GM19467 (cell line): ENCODE measurements around the gene PARD6G.

Experiments used
- ATAC-seq: cut with Tn5 transposase; IDR thresholded peaks from one replicate; pipeline ENCODE4 v1.9.1; 2021; ENCODE audit warnings: mild to moderate bottlenecking, moderate library complexity; ENCODE audit not compliant: unreplicated experiment

The PARD6G gene

GRCh38 chr18:80213182-80213581 is 34.1 kb downstream of the PARD6G start:
- ATAC-seq, result peak; percentile 75

- peak; percentile 60 for ATAC-seq
These were observed 36.8 kb downstream of the PARD6G start for GRCh38 chr18:80210312-80211083.

GRCh38 chr18:80208620-80209019 is 38.7 kb downstream of the PARD6G start:
- no peak for ATAC-seq

- no peak for ATAC-seq
These were observed 42.0 kb downstream of the PARD6G start for GRCh38 chr18:80205294-80205693.

DNA sequence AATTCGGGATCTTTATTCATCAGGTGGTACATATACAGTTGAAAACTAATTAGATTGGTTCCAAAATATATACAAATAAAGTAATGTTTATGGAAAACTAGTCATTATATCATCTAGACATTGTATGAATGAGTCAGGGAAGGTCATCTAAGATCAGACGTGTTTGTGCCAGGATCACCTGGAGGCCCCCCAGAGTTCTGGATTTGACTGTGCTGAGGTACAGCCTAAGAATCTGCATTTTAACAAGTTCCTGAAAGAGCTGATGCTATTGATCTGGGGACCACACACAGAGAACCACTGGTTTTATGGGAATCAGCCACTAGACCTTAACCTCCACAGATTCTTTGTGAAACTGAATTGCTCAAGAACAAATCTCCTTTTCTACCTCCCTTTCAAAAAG is 43.2 kb downstream of the PARD6G start:
- no peak for ATAC-seq

- ATAC-seq, result no peak
These were observed 44.1 kb downstream of the PARD6G start for GRCh38 chr18:80203249-80203648.

DNA sequence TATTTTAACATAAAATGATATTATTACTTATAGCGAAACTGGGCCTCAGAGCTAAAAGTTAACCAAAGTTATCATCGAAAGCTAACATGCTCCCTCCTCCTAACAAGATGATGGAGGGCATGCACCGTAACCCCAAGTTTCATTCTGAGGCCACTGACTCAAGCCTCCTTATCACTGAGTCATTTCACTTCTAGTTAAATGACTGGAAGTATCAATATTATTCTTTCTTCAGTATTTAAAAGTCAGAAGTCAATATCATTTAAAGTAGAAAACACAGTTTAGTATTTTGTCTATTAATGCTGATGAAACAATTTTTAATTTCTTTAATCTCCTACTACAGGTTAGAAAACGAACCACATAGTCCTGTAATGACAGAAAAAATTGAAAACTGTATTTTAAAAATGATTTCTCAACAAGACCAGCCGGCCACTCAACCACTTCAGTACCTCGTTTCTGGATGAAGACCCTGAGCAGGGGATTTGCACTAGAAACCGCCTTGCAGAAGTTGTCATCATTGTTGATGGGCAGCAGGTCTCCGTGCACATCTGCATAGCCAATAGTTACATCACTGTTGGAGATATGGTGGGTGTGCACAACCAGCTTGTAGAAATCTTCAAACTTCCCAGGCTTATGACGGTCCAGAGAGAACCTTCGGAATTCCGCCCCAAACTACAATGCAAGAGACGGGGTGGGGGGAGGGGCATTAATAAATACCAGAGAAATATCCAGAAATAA is 44.9 kb downstream of the PARD6G start:
- ATAC-seq, result peak; percentile 66

DNA sequence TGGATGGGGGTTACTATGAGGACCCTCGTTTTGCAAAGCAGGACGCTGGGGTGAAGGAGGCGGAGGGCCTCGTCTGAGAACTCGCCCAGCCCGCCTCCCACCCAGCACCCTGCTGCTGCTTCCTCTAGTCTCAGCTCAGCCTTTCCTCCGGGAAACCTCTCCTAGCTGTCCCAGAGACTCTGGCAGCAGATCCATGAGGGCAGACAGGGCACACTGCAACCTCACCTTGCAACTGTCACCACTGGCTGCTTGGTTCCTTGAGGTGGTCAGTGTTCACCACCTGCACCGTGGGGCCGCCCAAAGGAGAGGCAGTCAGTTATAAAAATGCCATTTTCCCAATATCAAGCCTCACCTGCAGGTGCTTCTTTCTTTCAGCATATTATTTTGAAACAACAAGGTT is 45.6 kb downstream of the PARD6G start:
- ATAC-seq, result peak; percentile 17

- no peak for ATAC-seq
These were observed 46.2 kb downstream of the PARD6G start for GRCh38 chr18:80200932-80201672.

GRCh38 chr18:80200171-80200931 is 47.0 kb downstream of the PARD6G start:
- no peak for ATAC-seq

- ATAC-seq, result no peak
These were observed 48.1 kb downstream of the PARD6G start for GRCh38 chr18:80198994-80199748.

DNA sequence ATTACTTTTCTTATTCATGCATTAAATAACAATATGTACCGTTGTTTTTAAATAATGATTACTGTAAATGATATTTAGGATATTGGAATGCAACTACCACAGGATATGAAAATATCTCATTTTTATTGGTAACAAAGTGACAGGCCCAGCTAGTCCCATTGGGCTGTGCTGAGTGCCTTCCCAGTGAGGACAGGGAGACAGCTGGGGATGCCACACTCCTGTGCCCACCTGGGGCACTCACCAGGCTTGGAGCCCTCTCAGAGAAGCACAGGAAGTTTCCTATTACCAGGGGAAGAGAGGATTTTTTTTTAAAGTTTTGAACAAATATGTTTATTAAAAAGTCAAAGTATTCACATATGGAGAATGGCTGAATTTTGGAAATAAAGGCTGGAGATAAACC is 48.9 kb downstream of the PARD6G start:
- no peak for ATAC-seq

DNA sequence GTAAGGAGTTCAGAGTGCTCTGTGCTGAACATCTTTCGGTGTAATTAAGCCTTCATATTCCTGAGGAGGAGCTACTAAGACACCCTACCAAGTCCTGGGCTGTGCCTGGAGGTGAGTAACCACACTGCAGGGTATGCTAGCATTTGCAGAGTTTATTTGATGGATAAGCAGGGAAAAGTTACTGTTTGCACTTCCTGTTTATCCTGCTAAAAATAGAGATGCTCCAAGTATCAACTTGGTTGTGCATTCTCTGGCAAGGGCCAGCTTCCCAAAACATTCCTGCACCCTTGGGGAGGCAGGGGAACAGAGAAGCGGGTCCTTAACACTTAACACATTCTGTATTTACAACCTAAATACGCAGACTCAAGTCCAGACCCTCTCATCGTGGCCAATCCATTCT is 49.8 kb downstream of the PARD6G start:
- ATAC-seq, result no peak

DNA sequence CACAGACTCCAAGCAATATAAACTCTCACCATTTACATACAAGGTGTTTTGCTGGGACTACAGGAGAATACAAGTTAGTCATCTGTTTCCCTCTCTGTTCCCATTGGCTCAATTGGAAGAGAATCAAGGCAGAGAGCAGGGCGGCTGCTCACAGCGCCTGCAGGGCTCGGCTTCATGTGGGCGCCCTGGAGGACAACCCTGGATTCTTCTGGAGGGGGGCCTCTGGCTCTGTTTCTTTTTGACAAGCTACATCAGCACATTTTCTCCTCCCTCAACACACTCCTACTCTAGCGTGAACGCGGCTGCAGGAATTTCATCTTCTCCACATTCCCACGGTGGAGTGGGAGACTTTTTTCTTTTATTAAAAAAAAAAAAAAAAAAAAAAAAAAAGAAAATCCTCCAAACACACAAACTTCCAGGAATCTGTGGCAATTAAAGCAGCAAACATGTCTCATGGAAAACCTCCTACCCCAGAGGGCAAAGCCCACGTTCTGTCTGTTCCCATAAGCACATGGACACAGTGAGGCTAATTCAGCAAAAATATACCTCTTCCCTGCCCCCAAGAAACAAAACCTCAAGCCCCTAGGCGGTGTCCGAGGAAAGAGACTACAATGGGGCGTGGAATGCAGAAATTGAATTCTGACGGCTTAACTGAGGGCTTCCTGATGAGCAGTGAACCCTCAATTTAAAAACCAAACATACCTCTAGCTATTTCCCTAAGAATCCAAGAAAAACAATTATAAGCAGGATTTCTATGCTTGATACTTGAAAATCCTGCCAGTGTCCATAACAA is 50.6 kb downstream of the PARD6G start:
- no peak for ATAC-seq

GRCh38 chr18:80194874-80195570 is 52.3 kb downstream of the PARD6G start:
- ATAC-seq, result peak; percentile 70

GRCh38 chr18:80193701-80194100 is 53.6 kb downstream of the PARD6G start:
- ATAC-seq, result no peak

GRCh38 chr18:80192653-80193385 is 54.5 kb downstream of the PARD6G start:
- no peak for ATAC-seq
